ENCODE measurements around the gene TLX3.

- TF ChIP-seq CTCF (IDR thresholded peaks at IDR 0.05) (no peak), POLR2A (IDR thresholded peaks at IDR 0.05) (no peak)
Measured at GRCh38 chr5:171330021-171330420, 21.0 kb downstream of the TLX3 start.
